ENCODE results near the gene NTM.

DNA sequence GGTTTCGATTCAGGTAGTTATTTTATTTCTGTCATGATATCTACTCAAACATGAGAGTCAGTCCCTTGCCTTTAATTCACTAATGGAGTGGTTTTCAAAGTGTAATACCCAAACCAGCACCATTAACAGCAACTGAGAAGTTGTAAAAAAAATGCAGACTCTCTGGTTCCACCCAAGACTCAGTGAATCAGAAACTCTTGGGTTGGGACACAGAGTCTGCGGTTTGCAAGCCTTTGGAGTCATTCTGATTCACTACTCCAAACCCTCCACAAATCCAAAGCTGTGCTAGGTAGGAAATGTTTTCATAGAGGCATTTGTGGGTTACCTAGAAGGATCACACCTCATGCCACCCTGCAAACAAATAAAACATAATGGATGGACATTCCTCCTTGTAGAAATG lies 340.1 kb downstream of the NTM start:
- TF ChIP-seq CTCF (conservative IDR thresholded peaks at IDR 0.05; ENCODE audit: low read depth, low read length) (no peak), EZH2 (IDR thresholded peaks at IDR 0.05; ENCODE audit: borderline replicate concordance, low read depth, low read length, poor library complexity, severe bottlenecking) (no peak)
